Activated CD8-positive, alpha-beta memory T cell treated with anti-CD3 and anti-CD28 coated beads for 48 hours (primary cell): ENCODE measurements around the gene COMMD7.

Experiments used
- DNase-seq, 3 experiments: peaks; one replicate each; pipeline ENCODE4 v3.0.0-alpha.2; 2020; ENCODE audit warnings: low read depth in 2 of 3, low spot score in 2 of 3

Gene COMMD7

GRCh38 chr20:32743237-32744112 is at the start of gene COMMD7:
Gene COMMD7, minus strand, starts transcription at chr20:32743467. Its CDS starts 76 bp downstream, at chr20:32743391.
- peak in 1 of 3 experiments; percentile 44 for DNase-seq

GRCh38 chr20:32792731-32793458 is 49.6 kb upstream of the COMMD7 start:
- DNase-seq, result no peak

- no peak for DNase-seq
Observed at GRCh38 chr20:32792316-32792715, 49.0 kb upstream of the COMMD7 start.

GRCh38 chr20:32790751-32791057 is 47.4 kb upstream of the COMMD7 start:
- no peak for DNase-seq

- peak in 2 of 3 experiments; percentile 26 to 43 for DNase-seq
Observed at GRCh38 chr20:32789896-32790750, 46.9 kb upstream of the COMMD7 start.

GRCh38 chr20:32787168-32787567 is 43.9 kb upstream of the COMMD7 start:
- DNase-seq, result no peak

GRCh38 chr20:32786059-32786760 is 42.9 kb upstream of the COMMD7 start:
- DNase-seq, result no peak

- no peak for DNase-seq
Observed at GRCh38 chr20:32784369-32785080, 41.3 kb upstream of the COMMD7 start.

GRCh38 chr20:32780749-32781655 is 37.7 kb upstream of the COMMD7 start:
- DNase-seq, result no peak

- no peak for DNase-seq
Observed at GRCh38 chr20:32780278-32780677, 37.0 kb upstream of the COMMD7 start.

- DNase-seq, result no peak
Observed at GRCh38 chr20:32779500-32780211, 36.4 kb upstream of the COMMD7 start.

- no peak for DNase-seq
Observed at GRCh38 chr20:32777177-32777956, 34.1 kb upstream of the COMMD7 start.

- DNase-seq, result no peak
Observed at GRCh38 chr20:32775336-32775991, 32.2 kb upstream of the COMMD7 start.

- no peak for DNase-seq
Observed at GRCh38 chr20:32773855-32774254, 30.6 kb upstream of the COMMD7 start.

GRCh38 chr20:32773223-32773622 is 30.0 kb upstream of the COMMD7 start:
- DNase-seq, result no peak

GRCh38 chr20:32772046-32772445 is 28.8 kb upstream of the COMMD7 start:
- DNase-seq, result no peak
